Mesenteric fat pad (tissue), 1 donor: ENCODE results near the gene NCAPD2. TPM values are rescaled to one million over a fixed set of nuclear protein-coding genes. Genes with fewer than 3 reads are reported as not detected.
A peak's percentile ranks its signal among the peaks of the same experiment; 100 is the strongest.

Experiments
- DNase-seq: peaks from one replicate; pipeline ENCODE4 v3.0.0-alpha.2; 2020; ENCODE audit warnings: low spot score
- long read RNA-seq: library from polyadenylated mRNA; unstranded; transcript quantifications from one replicate; pipeline ENCODE4 v2.0.0, GENCODE V29; 2020
- total RNA-seq: library from RNA; stranded (reverse); fragmentation: NEBNext Ultra II Directional; extraction: Animal tissue kit (Norgen Biotek cat#: 25700); gene quantifications from one replicate; pipeline ENCODE4 v1.2.1, GENCODE V29; 2021
- donor health status: DM: yes; HTN: yes; CAD: no.

The NCAPD2 gene, protein sequence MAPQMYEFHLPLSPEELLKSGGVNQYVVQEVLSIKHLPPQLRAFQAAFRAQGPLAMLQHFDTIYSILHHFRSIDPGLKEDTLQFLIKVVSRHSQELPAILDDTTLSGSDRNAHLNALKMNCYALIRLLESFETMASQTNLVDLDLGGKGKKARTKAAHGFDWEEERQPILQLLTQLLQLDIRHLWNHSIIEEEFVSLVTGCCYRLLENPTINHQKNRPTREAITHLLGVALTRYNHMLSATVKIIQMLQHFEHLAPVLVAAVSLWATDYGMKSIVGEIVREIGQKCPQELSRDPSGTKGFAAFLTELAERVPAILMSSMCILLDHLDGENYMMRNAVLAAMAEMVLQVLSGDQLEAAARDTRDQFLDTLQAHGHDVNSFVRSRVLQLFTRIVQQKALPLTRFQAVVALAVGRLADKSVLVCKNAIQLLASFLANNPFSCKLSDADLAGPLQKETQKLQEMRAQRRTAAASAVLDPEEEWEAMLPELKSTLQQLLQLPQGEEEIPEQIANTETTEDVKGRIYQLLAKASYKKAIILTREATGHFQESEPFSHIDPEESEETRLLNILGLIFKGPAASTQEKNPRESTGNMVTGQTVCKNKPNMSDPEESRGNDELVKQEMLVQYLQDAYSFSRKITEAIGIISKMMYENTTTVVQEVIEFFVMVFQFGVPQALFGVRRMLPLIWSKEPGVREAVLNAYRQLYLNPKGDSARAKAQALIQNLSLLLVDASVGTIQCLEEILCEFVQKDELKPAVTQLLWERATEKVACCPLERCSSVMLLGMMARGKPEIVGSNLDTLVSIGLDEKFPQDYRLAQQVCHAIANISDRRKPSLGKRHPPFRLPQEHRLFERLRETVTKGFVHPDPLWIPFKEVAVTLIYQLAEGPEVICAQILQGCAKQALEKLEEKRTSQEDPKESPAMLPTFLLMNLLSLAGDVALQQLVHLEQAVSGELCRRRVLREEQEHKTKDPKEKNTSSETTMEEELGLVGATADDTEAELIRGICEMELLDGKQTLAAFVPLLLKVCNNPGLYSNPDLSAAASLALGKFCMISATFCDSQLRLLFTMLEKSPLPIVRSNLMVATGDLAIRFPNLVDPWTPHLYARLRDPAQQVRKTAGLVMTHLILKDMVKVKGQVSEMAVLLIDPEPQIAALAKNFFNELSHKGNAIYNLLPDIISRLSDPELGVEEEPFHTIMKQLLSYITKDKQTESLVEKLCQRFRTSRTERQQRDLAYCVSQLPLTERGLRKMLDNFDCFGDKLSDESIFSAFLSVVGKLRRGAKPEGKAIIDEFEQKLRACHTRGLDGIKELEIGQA (N-terminal part only)
- 12.8 TPM for total RNA-seq
- long read RNA-seq, partial matches to known transcripts: 4 of 5 reads
- long read RNA-seq, other reads (novel, unspliced or antisense): 1 of 5 reads

DNA sequence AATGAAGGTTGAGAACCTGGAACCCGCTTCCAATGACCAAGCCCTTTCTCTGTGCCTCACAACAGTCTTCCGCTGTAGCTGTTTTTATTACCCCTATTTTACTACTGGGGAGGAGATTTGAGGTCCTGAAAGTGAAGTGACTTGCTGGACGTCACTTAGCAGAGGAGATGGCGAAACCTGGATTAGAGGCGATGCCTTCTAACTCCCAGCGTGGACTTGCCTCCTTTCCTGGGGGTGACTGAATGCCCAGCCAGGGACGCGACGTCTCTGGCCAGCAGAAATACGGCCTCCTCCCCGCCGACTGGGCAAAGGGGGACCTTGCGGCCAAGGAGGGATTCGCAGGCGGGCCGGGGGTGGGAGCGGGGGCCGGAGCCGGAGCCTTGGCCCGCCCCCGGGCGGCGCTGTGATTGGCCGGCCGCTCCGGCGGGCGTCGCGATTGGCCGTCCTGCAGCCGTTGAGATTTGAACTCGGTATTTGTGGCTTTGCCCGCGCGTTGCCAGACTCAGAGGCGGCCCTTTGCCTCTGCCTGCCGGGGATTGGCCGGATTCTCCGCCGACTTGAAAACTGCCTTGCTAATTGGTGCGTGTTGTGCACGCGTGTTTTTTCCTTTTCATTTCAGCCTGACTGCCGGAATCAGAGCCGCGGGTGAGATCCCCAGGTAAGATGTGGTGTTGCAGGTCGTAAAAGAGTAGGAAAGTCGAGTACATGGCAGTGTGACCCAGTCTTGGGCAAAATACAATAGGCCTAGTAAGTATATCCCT is at the start of gene NCAPD2:
Gene NCAPD2 (plus strand): TSS at position 606 of the 761 bp plus-strand sequence. CDS start 997 bp downstream, outside the sequence.
- DNase-seq: peak; percentile 96

DNA sequence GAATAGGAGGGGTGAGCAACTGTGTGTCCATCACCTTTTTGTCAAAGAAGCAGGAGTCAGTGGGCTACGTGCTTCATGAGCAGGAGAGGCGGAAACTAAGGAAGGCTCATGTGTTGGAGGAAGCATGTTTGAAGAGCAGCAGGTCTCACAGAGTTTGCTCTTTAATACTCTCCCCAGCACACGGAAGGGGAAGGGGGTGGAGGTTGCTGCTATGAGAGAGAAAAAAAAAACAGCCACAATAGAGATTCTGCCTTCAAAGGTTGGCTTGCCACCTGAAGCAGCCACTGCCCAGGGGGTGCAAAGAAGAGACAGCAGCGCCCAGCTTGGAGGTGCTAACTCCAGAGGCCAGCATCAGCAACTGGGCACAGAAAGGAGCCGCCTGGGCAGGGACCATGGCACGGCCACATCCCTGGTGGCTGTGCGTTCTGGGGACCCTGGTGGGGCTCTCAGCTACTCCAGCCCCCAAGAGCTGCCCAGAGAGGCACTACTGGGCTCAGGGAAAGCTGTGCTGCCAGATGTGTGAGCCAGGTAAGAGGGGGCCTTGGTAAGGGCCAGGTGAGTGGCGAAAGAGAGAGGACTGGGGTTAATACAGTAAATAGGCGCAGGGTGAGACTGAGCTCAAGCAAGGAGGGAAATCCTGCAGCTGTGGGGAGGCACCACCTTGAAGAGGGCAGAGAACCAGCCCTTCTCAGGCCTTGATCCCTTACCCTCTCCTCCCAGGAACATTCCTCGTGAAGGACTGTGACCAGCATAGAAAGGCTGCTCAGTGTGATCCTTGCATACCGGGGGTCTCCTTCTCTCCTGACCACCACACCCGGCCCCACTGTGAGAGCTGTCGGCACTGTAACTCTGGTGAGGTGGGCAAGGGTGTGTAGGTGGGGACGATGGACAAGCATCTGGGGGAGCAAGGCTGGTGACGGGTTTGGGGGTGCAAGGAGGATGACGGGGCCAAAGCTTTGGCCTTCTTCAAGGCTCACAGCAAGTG is 48.9 kb upstream of the NCAPD2 start, which contains the start of gene CD27:
Gene CD27 (plus strand): TSS at position 252 of the 985 bp plus-strand sequence. CDS start 141 bp downstream, at position 393.
- DNase-seq: no peak

DNA sequence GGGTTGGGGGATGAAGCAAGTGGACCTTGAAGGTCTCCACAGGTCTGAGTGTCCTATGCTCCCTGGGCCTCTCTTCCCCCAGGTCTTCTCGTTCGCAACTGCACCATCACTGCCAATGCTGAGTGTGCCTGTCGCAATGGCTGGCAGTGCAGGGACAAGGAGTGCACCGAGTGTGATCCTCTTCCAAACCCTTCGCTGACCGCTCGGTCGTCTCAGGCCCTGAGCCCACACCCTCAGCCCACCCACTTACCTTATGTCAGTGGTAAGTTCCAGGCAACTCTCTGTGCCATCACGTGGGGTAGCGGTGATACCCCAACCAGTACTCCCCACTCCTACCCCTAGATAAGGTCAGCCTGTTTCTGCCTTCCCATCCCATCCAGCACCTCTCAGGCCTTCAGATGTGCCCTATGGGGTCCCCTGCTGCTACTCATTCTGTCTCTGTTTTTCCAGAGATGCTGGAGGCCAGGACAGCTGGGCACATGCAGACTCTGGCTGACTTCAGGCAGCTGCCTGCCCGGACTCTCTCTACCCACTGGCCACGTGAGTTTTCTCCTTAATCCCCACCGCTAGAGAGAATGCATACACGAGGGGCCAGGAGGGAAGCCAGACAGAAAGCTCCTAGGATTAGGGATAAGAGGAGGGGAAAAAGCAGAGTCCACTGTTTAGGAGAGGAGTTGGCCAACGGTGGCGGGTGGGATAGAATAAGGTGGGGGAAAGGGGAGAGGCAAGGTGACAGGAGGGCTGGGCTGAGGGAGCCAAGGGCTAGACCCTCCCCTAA is 43.6 kb upstream of the NCAPD2 start:
- peak; percentile 86 for DNase-seq

DNA sequence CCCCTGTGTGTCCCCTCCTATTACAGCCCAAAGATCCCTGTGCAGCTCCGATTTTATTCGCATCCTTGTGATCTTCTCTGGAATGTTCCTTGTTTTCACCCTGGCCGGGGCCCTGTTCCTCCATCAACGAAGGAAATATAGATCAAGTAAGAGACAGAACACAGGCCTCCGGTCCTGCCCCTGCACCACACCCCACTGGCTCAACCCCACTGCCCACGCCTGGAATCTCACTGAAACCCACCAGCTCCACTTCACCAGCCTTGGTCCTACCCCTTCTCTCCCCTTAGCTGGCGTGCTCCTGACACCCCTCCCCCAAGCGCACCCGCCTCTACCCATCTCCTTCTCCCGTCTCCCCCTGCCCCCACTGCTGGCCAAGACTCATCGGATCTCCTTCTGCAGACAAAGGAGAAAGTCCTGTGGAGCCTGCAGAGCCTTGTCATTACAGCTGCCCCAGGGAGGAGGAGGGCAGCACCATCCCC is 43.0 kb upstream of the NCAPD2 start:
- no peak for DNase-seq

DNA sequence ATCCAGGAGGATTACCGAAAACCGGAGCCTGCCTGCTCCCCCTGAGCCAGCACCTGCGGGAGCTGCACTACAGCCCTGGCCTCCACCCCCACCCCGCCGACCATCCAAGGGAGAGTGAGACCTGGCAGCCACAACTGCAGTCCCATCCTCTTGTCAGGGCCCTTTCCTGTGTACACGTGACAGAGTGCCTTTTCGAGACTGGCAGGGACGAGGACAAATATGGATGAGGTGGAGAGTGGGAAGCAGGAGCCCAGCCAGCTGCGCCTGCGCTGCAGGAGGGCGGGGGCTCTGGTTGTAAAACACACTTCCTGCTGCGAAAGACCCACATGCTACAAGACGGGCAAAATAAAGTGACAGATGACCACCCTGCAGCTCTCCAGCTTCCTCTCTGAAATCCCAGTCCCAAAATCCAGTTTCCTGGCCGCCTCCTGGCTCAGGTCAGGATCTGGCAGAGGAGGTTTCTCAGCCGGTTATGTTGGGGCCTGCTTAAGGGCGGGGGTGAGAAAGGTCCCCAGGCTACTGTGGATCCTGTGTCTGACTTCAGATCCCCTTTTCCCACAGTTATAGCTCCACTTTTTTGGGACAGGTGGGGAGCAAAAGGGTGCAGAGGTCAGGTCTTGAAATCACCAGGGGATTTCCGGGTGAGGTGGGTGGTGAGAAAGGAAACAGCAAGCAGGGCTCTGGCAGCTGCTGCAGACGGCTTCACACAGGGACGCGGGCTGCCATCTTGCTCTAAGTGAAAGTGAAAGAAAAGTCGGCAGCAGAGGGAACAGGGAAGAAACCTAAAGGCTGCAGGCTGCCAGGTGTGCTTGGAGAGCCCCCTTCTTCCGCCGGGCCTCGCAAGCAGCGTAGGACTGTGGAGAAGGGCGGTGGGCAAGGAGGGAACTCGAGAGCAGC is 42.3 kb upstream of the NCAPD2 start, which contains the start of gene TAPBPL:
Gene TAPBPL (plus strand): TSS at position 695 of the 897 bp plus-strand sequence. CDS start 207 bp downstream, outside the sequence.
- peak; percentile 91 for DNase-seq

DNA sequence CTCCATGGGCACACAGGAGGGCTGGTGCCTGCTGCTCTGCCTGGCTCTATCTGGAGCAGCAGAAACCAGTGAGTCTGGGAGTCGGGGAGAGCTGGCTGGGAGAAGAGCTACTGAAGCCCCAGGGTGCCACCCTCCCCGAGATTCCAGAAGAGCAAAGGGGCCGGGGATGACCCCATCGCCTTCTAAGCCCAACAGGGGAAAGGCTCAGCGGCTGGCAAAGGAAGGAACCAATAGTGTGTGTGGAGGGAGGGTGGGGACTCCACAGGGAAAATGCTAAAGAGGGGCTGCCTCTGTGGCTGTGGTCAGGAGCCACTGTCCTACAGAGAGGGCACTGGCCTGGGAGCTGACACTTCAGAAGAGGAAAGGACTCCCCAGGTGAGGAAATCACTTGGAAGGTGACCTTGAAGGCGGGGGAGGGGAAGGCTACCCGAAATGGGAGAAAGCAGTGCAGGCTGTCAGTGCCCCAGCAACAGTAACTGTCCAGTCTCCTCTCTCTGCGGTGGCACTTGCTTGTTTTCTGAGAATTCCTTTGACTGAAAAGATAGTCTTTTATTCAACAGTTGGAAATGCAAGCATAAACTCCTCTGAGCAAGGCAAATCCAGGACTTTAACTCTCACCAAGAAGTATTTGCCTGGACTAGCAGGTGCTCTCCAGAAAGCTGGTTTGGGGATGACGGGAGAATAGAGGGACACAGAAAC is 41.5 kb upstream of the NCAPD2 start:
- DNase-seq: peak; percentile 71

DNA sequence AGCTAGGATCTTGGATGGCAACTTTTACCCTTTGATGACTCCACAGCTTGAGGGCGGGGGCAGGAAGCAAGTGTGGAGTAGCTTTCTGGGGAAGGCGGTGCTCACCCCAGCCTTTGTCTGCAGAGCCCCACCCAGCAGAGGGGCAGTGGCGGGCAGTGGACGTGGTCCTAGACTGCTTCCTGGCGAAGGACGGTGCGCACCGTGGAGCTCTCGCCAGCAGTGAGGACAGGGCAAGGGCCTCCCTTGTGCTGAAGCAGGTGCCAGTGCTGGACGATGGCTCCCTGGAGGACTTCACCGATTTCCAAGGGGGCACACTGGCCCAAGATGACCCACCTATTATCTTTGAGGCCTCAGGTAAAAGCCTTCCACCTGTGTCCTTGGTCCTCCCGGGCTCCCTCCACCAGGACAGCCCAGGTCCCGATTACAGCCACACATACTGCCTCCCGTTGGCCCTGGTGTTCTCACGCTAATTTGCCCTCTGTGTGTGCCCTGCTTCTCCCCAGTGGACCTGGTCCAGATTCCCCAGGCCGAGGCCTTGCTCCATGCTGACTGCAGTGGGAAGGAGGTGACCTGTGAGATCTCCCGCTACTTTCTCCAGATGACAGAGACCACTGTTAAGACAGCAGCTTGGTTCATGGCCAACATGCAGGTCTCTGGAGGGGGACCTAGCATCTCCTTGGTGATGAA is 40.8 kb upstream of the NCAPD2 start:
- peak; percentile 89 for DNase-seq

DNA sequence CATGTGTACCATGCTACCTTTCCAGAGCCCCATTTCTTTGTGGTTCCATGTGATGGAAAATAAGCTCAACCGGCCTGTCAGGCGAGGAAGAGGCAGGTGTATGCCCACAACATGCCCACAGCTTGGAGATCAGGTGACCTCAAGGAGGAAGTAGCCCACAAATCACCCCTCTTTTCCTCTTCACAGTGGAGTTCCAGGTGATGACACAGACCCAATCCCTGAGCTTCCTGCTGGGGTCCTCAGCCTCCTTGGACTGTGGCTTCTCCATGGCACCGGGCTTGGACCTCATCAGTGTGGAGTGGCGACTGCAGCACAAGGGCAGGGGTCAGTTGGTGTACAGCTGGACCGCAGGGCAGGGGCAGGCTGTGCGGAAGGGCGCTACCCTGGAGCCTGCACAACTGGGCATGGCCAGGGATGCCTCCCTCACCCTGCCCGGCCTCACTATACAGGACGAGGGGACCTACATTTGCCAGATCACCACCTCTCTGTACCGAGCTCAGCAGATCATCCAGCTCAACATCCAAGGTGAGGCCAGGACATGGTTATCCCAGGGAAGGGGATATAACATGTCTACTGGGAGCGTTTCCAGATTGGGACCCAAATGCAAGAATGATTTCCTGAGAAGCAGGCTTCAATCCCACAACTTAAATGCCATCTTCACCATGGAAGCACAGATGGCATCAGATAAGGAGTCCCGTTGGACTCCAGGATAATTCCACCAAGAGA is 36.5 kb upstream of the NCAPD2 start:
- peak; percentile 65 for DNase-seq

DNA sequence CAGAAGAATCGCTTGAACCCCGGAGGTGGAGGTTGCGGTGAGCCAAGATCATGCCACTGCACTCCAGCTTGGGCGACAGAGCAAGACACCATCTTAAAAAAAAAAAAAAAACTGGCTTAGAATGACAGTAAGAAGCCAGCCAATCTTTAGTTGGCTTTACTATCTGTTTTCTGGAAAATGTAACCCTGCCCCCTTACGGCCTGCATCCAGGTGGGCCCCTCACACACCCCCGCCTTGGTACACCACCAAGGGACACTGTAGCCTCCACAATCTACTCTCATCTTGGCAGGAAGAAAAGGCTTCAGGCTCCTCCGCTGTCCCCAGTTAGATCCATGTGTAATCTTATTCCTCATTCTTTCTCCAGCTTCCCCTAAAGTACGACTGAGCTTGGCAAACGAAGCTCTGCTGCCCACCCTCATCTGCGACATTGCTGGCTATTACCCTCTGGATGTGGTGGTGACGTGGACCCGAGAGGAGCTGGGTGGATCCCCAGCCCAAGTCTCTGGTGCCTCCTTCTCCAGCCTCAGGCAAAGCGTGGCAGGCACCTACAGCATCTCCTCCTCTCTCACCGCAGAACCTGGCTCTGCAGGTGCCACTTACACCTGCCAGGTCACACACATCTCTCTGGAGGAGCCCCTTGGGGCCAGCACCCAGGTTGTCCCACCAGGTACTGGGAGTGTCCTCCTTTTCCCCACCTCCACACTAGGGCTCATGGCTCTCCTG is 35.5 kb upstream of the NCAPD2 start:
- DNase-seq: peak; percentile 79

DNA sequence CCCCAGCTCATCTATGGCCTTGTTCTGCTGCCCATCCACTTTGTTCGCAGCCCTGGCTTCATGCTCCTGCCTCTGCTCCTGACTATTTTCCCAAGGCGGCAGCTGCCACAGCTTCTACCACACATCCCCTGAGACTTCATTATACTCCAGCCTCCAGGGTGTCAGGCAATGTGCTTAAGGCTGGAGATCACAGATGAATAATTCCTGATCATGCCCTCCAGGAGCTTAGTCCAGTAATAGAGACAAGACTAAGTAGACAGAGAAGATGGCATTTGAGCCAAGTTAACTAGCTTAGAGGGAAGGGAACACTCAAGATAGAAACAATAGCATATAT is 34.9 kb upstream of the NCAPD2 start:
- DNase-seq: no peak

DNA sequence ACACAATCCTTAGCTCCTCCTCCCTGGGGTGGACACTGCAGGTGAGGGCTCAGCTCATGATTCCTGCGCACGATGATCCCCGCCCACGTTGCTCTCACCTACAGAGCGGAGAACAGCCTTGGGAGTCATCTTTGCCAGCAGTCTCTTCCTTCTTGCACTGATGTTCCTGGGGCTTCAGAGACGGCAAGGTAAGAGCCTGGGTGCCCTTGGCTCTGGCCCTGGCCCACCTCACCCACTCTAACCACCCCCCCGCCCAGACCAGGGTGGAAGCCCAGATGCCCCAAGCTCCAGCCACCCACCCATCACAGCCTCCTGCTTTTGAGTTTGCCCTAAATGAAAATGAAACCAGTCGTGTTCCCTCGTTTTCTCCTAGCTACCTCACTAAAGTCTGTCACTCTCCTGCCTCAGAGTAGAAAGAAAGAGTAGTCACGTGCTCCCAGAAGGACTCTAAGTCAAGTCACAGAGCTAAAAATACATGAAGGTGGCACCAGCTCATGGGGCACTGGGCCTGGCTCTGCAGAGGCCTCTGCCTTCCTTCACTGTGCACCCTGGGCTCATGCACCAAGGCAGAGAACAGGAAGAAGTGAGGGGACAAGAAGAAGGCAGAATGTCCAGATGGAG is 33.0 kb upstream of the NCAPD2 start:
- DNase-seq: peak; percentile 33

DNA sequence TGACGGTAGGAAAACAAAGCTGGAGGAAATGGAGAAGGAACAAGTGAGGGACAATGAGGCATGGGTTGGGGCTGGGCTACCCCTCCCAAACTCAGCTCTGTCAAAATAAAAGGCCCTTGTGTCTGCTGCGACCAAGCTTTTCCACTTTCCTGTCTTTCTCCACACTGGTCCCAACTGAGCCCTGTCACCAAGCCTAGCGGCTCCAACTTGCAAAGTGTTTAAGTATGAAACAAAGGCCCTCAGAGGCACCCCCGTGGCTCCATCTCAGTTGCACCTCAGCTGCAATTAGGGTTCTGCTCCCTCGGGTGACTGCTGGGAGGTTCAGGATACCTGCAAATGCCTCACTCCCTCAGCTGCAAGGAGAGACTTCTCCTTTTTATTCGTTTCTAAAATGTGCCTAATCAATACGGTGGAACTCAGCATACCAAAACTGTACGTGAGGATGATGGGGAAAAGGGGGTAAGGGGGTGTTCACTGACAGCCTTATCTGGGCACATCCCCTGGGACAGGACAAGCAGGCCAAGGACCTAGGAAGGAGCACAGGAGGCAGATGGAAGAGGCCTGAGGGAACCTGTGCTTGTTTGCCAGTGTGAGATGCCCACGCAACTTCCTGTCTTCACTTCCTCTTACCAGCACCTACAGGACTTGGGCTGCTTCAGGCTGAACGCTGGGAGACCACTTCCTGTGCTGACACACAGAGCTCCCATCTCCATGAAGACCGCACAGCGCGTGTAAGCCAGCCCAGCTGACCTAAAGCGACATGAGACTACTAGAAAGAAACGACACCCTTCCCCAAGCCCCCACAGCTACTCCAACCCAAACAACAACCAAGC is 32.3 kb upstream of the NCAPD2 start:
- peak; percentile 85 for DNase-seq
